GM06990 (cell line): Measurements from ENCODE around the gene ATP10D.

Experiments used
- DNase-seq: peaks from one replicate; pipeline ENCODE4 v3.0.0-alpha.2; 2011; ENCODE audit not compliant: insufficient read length; ENCODE audit errors: extremely low read depth
- H3K27me3 ChIP-seq: replicated peaks from 2 replicates; pipeline ENCODE4 v1.6.0; 2011; ENCODE audit warnings: low read length; ENCODE audit not compliant: control insufficient read depth, insufficient read depth
- H3K36me3 ChIP-seq: 2 replicates; pipeline ENCODE4 v1.5.1; 2011; ENCODE audit warnings: low read length; ENCODE audit not compliant: control insufficient read depth, insufficient read depth
- H3K4me3 ChIP-seq: replicated peaks from 2 replicates; pipeline ENCODE4 v1.5.1; 2011; ENCODE audit warnings: low read depth, mild to moderate bottlenecking, control low read depth, low read length
- CTCF ChIP-seq: IDR thresholded peaks from 2 replicates; pipeline ENCODE4 v1.5.1; 2011; ENCODE audit warnings: low read length, control low read depth, mild to moderate bottlenecking, inconsistent platforms; ENCODE audit not compliant: insufficient read depth, poor library complexity, severe bottlenecking

Gene ATP10D

GRCh38 chr4:47531954-47532321, 46.9 kb downstream of the ATP10D start:
- DNase-seq: no peak
- no peak for TF ChIP-seq CTCF
- no peak overlapping the region for H3K4me3 ChIP-seq
- H3K27me3 ChIP-seq: no peaks in the 10 kb centered on the region
- no peaks in the 10 kb centered on the region; the same call in 1 of the 2 replicates for H3K36me3 ChIP-seq

DNA sequence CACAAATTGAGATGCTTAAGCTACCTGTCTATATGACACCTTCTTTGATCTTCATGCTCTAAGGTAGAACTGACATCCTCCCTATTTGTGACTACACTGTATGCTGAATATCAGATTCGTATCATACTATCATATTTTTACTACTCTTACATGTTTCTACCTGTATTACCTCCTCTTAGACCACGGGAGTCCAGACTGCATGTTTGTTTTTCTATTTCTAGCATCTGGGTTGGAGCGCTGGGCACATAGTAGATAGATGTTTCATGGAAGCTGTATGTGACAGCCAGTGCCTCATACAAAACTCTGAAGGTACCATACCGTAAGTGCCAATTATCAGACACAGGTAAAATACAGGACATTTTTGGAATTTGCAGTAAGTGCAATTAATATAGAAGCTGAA, 47.6 kb downstream of the ATP10D start:
- Histone ChIP-seq H3K4me3 (no peak overlapping the region), H3K36me3 (no peaks in the 10 kb centered on the region; the same call in 1 of the 2 replicates), H3K27me3 (no peaks in the 10 kb centered on the region)
- no peak for TF ChIP-seq CTCF
- no peak for DNase-seq

GRCh38 chr4:47533689-47534347, 48.7 kb downstream of the ATP10D start:
- no peaks in the 10 kb centered on the region; the same call in 1 of the 2 replicates for H3K36me3 ChIP-seq
- DNase-seq: no peak
- TF ChIP-seq CTCF: no peak

DNA sequence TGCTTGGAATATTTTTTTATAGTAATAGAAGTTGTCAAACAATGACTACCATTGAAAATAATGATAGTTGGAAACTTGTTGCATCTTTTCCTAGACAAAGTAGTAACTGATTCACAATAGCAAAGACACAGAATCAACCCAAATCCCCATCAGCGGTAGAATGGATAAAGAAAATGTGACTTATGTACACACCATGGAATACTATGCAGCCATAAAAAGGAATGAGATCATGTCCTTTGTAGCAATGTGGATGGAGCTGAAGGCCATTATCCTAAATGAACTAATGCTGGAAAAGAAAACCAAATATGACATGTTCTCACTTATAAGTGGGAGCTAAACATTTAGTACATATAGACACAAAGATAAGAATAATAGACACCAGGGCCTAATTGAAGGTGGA, 49.7 kb downstream of the ATP10D start:
- TF ChIP-seq CTCF: no peak
- no peak for DNase-seq
- Histone ChIP-seq H3K27me3 (no peaks in the 10 kb centered on the region), H3K36me3 (no peaks in the 10 kb centered on the region; the same call in 1 of the 2 replicates), H3K4me3 (no peak overlapping the region)

More at GRCh38 chr4:47533689-47534347, 48.7 kb downstream of the ATP10D start:
- Histone ChIP-seq H3K4me3 (no peak overlapping the region), H3K27me3 (no peaks in the 10 kb centered on the region)

DNA sequence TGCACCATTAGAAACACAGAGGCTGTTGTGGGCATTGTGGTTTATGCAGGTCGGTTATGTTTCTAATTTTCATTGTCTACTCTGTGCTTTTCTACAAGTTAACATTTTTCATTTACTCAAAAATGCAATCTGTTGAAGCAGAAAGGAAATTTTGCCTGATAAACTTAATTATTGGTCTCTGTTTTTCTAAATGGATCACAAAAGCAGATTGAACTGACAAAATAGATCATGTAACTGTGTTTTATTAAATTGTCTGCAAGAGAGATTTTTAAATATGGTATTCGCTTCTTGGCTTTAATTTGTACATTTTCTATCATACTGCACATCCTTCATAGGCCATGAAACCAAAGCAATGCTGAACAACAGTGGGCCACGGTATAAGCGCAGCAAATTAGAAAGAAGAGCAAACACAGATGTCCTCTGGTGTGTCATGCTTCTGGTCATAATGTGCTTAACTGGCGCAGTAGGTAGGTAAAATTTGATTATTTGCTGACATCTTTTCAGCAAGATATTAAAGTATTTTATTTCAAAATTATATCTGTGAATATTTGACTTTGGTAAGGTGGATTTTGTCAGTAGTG, 50.6 kb downstream of the ATP10D start:
- Histone ChIP-seq H3K36me3 (no peaks in the 10 kb centered on the region; the same call in 1 of the 2 replicates), H3K27me3 (no peaks in the 10 kb centered on the region), H3K4me3 (no peak overlapping the region)
- no peak for TF ChIP-seq CTCF
- DNase-seq: no peak
